HCT116 (cell line): Measurements from ENCODE around the gene GOT1. TPM values are rescaled to one million over a fixed set of nuclear protein-coding genes. Genes with fewer than 3 reads are reported as not detected.

Source experiments
- ATAC-seq: fragments of 200-7000 bp; cut with Tn5 transposase; 2 replicates; pipeline ENCODE4 v1.9.1; 2020; ENCODE audit warnings: mild to moderate bottlenecking, moderate library complexity
- BruUV-seq: library from RNA; stranded (reverse); fragments of 400-500 nt; replicated peaks from 2 replicates; lab custom pipeline; 2021; lab: Mats Ljungman, UMichigan
- CTCF ChIA-PET: fragments of 300-600 bp; sonication (Branson Sonifier 250); formaldehyde crosslinking; loops from one replicate; lab custom pipeline; 2021; ENCODE audit warnings: antibody characterized with exemption; lab: Charles Lee
- POLR2A ChIA-PET: fragments of 300-600, 350-600 bp; sonication (Branson Sonifier 250); formaldehyde crosslinking; loops from one replicate; lab custom pipeline; 2021; ENCODE audit warnings: antibody characterized with exemption; lab: Charles Lee
- RAD21 ChIA-PET, 2 experiments: fragments of 300-600 bp; sonication (Branson Sonifier 250); formaldehyde crosslinking; loops; one replicate each; lab custom pipeline; 2023; ENCODE audit warnings: low total read pairs in 2 of 2; ENCODE audit not compliant: uncharacterized antibody in 2 of 2, unreplicated experiment in 2 of 2, low non-redundant PET in 1 of 2; lab: Charles Lee
- DNase-seq: peaks from one replicate; pipeline ENCODE4 v3.0.0-alpha.2; 2010; ENCODE audit warnings: low read depth, low spot score
- H2AFZ ChIP-seq: fragments of 200-600 bp; shearing (Covaris generic), sonication (generic); 2 replicates; pipeline ENCODE4 v1.6.1; 2017; ENCODE audit warnings: low read depth, mixed run types, mixed read lengths, antibody characterized with exemption, low read length; ENCODE audit not compliant: poor library complexity, severe bottlenecking
- H3K27ac ChIP-seq: 2 replicates; pipeline ENCODE4 v1.5.1; 2012; ENCODE audit warnings: low read depth, low read length
- H3K27me3 ChIP-seq: fragments of 200-600 bp; sonication (generic); 2 replicates; pipeline ENCODE4 v1.6.1; 2016; ENCODE audit warnings: mixed run types, low read length, mixed read lengths; ENCODE audit not compliant: insufficient read depth
- H3K36me3 ChIP-seq, 2 experiments: fragments of 200-500 bp in 1 of 2; fragments of 200-600 bp in 1 of 2; sonication (Bioruptor generic) in 1 of 2; sonication (generic) in 1 of 2; 2 replicates each; pipeline versions ENCODE4 v1.5.1 to v1.6.1; 2014 to 2016; ENCODE audit warnings: low read length in 2 of 2, inconsistent platforms in 1 of 2, mixed read lengths in 1 of 2, mixed run types in 1 of 2; ENCODE audit not compliant: insufficient read depth in 2 of 2, control insufficient read depth in 1 of 2
- H3K4me1 ChIP-seq, 2 experiments: fragments of 200-600 bp in 1 of 2; sonication (generic) in 1 of 2; 2 replicates each; pipeline versions ENCODE4 v1.5.1 to v1.6.1; 2012 to 2017; ENCODE audit warnings: low read length in 2 of 2, inconsistent platforms in 1 of 2, mild to moderate bottlenecking in 1 of 2, mixed read lengths in 1 of 2, mixed run types in 1 of 2, moderate library complexity in 1 of 2; ENCODE audit not compliant: insufficient read depth in 2 of 2, control insufficient read depth in 1 of 2
- H3K4me2 ChIP-seq: fragments of 200-600 bp; sonication (generic); 2 replicates; pipeline ENCODE4 v1.6.1; 2017; ENCODE audit warnings: mixed run types, low read length, mixed read lengths
- H3K4me3 ChIP-seq, 2 experiments: fragments of 200-600 bp in 1 of 2; sonication (generic) in 1 of 2; replicated peaks in 1 of 2; 2 replicates each; pipeline ENCODE4 v1.5.1; 2011 to 2016; ENCODE audit warnings: low read length in 2 of 2, control low read depth in 1 of 2, low read depth in 1 of 2, mild to moderate bottlenecking in 1 of 2, mixed read lengths in 1 of 2, mixed run types in 1 of 2
- H3K79me2 ChIP-seq: fragments of 200-600 bp; sonication (generic); 2 replicates; pipeline ENCODE4 v1.6.1; 2017; ENCODE audit warnings: mild to moderate bottlenecking, mixed run types, low read length, moderate library complexity, mixed read lengths; ENCODE audit not compliant: insufficient read depth
- H3K9ac ChIP-seq: fragments of 200-600 bp; sonication (generic); 2 replicates; pipeline ENCODE4 v1.6.1; 2016; ENCODE audit warnings: low read length, mixed read lengths
- H3K9me2 ChIP-seq: fragments of 200-600 bp; sonication (generic), shearing (Covaris generic); 2 replicates; pipeline ENCODE4 v1.6.1; 2017; ENCODE audit warnings: mixed run types, mild to moderate bottlenecking, moderate library complexity; ENCODE audit not compliant: insufficient read depth
- H3K9me3 ChIP-seq, 2 experiments: fragments of 200-500 bp in 1 of 2; fragments of 200-600 bp in 1 of 2; sonication (Bioruptor generic) in 1 of 2; sonication (generic) in 1 of 2; 2 replicates each; pipeline ENCODE4 v1.6.1; 2014 to 2017; ENCODE audit warnings: low read length in 2 of 2, mixed read lengths in 2 of 2, inconsistent platforms in 1 of 2, low read depth in 1 of 2, mild to moderate bottlenecking in 1 of 2, mixed run types in 1 of 2, moderate library complexity in 1 of 2; ENCODE audit not compliant: control insufficient read depth in 1 of 2, insufficient read depth in 1 of 2
- H4K20me1 ChIP-seq: fragments of 200-600 bp; sonication (generic), shearing (Covaris generic); 2 replicates; pipeline ENCODE4 v1.6.1; 2017; ENCODE audit warnings: mixed run types, mild to moderate bottlenecking, moderate library complexity; ENCODE audit not compliant: insufficient read depth
- ATF3 ChIP-seq: IDR thresholded peaks from 2 replicates; pipeline ENCODE4 v1.6.1; 2012
- CBX3 ChIP-seq: IDR thresholded peaks from 2 replicates; pipeline ENCODE4 v1.6.1; 2012; ENCODE audit warnings: low read depth
- CEBPB ChIP-seq: IDR thresholded peaks from 2 replicates; pipeline ENCODE4 v1.6.1; 2012; ENCODE audit warnings: low read depth
- CTCF ChIP-seq, 3 experiments: fragments of 200-600 bp in 1 of 3; sonication (generic) in 1 of 3; IDR thresholded peaks in 2 of 3; conservative IDR thresholded peaks in 1 of 3; 2 replicates each; pipeline ENCODE4 v1.5.1; 2012 to 2017; ENCODE audit warnings: low read depth in 2 of 3, low read length in 2 of 3, antibody characterized with exemption in 1 of 3, borderline replicate concordance in 1 of 3, control low read depth in 1 of 3, mild to moderate bottlenecking in 1 of 3, mixed read lengths in 1 of 3, mixed run types in 1 of 3, moderate library complexity in 1 of 3; ENCODE audit not compliant: insufficient read depth in 1 of 3
- EGR1 ChIP-seq: IDR thresholded peaks from 2 replicates; pipeline ENCODE4 v1.6.1; 2012; ENCODE audit warnings: low read depth
- ELF1 ChIP-seq: IDR thresholded peaks from 2 replicates; pipeline ENCODE4 v1.6.1; 2012; ENCODE audit warnings: low read depth, borderline replicate concordance
- EZH2phosphoT487 ChIP-seq: fragments of 200-600 bp; IDR thresholded peaks from 2 replicates; pipeline ENCODE4 v1.6.1; 2018; ENCODE audit warnings: antibody characterized with exemption, borderline replicate concordance
- FOSL1 ChIP-seq: IDR thresholded peaks from 2 replicates; pipeline ENCODE4 v1.6.1; 2012; ENCODE audit warnings: low read depth
- JUND ChIP-seq: IDR thresholded peaks from 2 replicates; pipeline ENCODE4 v1.6.1; 2012
- MAX ChIP-seq: IDR thresholded peaks from 2 replicates; pipeline ENCODE4 v1.6.1; 2012
- POLR2A ChIP-seq: IDR thresholded peaks from 2 replicates; pipeline ENCODE4 v1.7.0; 2011; ENCODE audit warnings: borderline replicate concordance; ENCODE audit not compliant: insufficient read depth, insufficient read length; ENCODE audit errors: extremely low read depth
- POLR2AphosphoS5 ChIP-seq: IDR thresholded peaks from 2 replicates; pipeline ENCODE4 v1.6.1; 2011; ENCODE audit warnings: mild to moderate bottlenecking, low read depth, low read length, moderate library complexity
- RAD21 ChIP-seq: IDR thresholded peaks from 2 replicates; pipeline ENCODE4 v1.6.1; 2012; ENCODE audit warnings: low read depth, mild to moderate bottlenecking
- REST ChIP-seq: IDR thresholded peaks from 2 replicates; pipeline ENCODE4 v1.6.1; 2012; ENCODE audit warnings: low read depth
- SIN3A ChIP-seq: IDR thresholded peaks from 2 replicates; pipeline ENCODE4 v1.6.1; 2012; ENCODE audit warnings: low read depth
- SP1 ChIP-seq: IDR thresholded peaks from 2 replicates; pipeline ENCODE4 v1.6.1; 2012; ENCODE audit warnings: low read depth
- TCF7L2 ChIP-seq: IDR thresholded peaks from 2 replicates; pipeline ENCODE4 v1.7.0; 2011; ENCODE audit warnings: borderline replicate concordance, inconsistent platforms; ENCODE audit not compliant: insufficient read depth, insufficient read length; ENCODE audit errors: extremely low read depth
- YY1 ChIP-seq: IDR thresholded peaks from 2 replicates; pipeline ENCODE4 v1.6.1; 2011; ENCODE audit warnings: low read length, low read depth, moderate library complexity, mild to moderate bottlenecking; ENCODE audit not compliant: insufficient replicate concordance; ENCODE audit errors: extremely low read depth
- ZNF274 ChIP-seq: fragments of 200-500 bp; sonication (Bioruptor generic); IDR thresholded peaks from 2 replicates; pipeline ENCODE4 v1.6.1; 2014; ENCODE audit warnings: mild to moderate bottlenecking, low read depth, low read length, inconsistent platforms
- intact Hi-C: fragments of 100-400 bp; cut with micrococcal nuclease; formaldehyde crosslinking; loops from 2 replicates; pipeline ENCODE4 v1.10.0; 2022
- total RNA-seq: library from RNA; stranded (reverse); gene quantifications from one replicate; pipeline ENCODE4 v1.2.1, GENCODE V29; 2021; ENCODE audit not compliant: unreplicated experiment
- TF ChIP-seq, protein P1 (sequence below): IDR thresholded peaks from 2 replicates; pipeline ENCODE4 v1.6.1; 2011; ENCODE audit warnings: mild to moderate bottlenecking, low read length, moderate library complexity; ENCODE audit not compliant: insufficient replicate concordance; ENCODE audit errors: extremely low read depth

The GOT1 gene
- total RNA-seq, 1 experiment from 2014 or later = 135 TPM

- Histone ChIP-seq H3K4me2 (no peak overlapping the region), H3K27ac (no peak overlapping the region), H3K9me3 (no peaks in the 10 kb centered on the region), H3K4me1 (no peaks in the 10 kb centered on the region), H2AFZ (no peak overlapping the region), H3K27me3 (peaks cover 9% of the 10 kb centered on the region; the same call in 1 of the 2 replicates), H3K36me3 (no peaks in the 10 kb centered on the region), H3K9me2 (no peaks in the 10 kb centered on the region), H3K9ac (no peak overlapping the region), H4K20me1 (no peaks in the 10 kb centered on the region), H3K79me2 (no peaks in the 10 kb centered on the region), H3K4me3 (no peak overlapping the region)
- BruUV-seq = no TSS peak
- ATAC-seq = no peak
- intact Hi-C loops = no loop called here
- no peak for DNase-seq
- CTCF ChIA-PET = interaction anchor here (1.8 kb wide), 1 partner anchor 8 kb away, joined by 8 read pairs; no protein-coding TSS in a partner anchor
- RAD21 ChIA-PET = no interaction called here
- no peak for TF ChIP-seq ATF3
- TF ChIP-seq, protein P1, sequence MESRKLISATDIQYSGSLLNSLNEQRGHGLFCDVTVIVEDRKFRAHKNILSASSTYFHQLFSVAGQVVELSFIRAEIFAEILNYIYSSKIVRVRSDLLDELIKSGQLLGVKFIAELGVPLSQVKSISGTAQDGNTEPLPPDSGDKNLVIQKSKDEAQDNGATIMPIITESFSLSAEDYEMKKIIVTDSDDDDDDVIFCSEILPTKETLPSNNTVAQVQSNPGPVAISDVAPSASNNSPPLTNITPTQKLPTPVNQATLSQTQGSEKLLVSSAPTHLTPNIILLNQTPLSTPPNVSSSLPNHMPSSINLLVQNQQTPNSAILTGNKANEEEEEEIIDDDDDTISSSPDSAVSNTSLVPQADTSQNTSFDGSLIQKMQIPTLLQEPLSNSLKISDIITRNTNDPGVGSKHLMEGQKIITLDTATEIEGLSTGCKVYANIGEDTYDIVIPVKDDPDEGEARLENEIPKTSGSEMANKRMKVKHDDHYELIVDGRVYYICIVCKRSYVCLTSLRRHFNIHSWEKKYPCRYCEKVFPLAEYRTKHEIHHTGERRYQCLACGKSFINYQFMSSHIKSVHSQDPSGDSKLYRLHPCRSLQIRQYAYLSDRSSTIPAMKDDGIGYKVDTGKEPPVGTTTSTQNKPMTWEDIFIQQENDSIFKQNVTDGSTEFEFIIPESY = no peak
- no peak for TF ChIP-seq SP1
- TF ChIP-seq CBX3 = no peak
- TF ChIP-seq FOSL1 = no peak
- TF ChIP-seq CTCF (IDR thresholded peaks at IDR 0.05 in 2 of 3, conservative IDR thresholded peaks at IDR 0.05 in 1 of 3; ENCODE audit: borderline replicate concordance in 1 of 3, insufficient read depth in 1 of 3, low read depth in 2 of 3, low read length in 2 of 3) = no peak
- no peak for TF ChIP-seq EZH2phosphoT487
- no peak for TF ChIP-seq YY1
- no peak for TF ChIP-seq REST
- no peak for TF ChIP-seq SIN3A
- no peak for TF ChIP-seq JUND
- TF ChIP-seq ZNF274 = no peak
- no peak for TF ChIP-seq MAX
- no peak for TF ChIP-seq ELF1
- no peak for TF ChIP-seq EGR1
- TF ChIP-seq RAD21 = no peak
- TF ChIP-seq CEBPB = no peak
- no peak for TF ChIP-seq TCF7L2
- TF ChIP-seq POLR2AphosphoS5 = no peak
- TF ChIP-seq POLR2A = no peak
- POLR2A ChIA-PET = interaction anchor here (1.5 to 2.6 kb wide), 2 partner anchors 13 kb away, joined by 4 to 11 read pairs; partner anchors contain the start of gene GOT1
Measured at GRCh38 chr10:99443500-99443899, 13.1 kb upstream of the GOT1 start.
